ENCODE results near the gene GCA. TPM values are rescaled to one million over a fixed set of nuclear protein-coding genes. Genes with fewer than 3 reads are reported as not detected.

The GCA gene
- total and polyA plus RNA-seq, 2 of the 8 experiments (the other 6 are each of a cell fraction or from before 2014, with no cell fraction given): 37.4 to 42.0 TPM

GRCh38 chr2:162403884-162404283 lies 60.0 kb downstream of the GCA start (continued):
- TF ChIP-seq CHD7 (IDR thresholded peaks at IDR 0.05; ENCODE audit: insufficient replicate concordance, low read length) (no peak), SIRT6 (IDR thresholded peaks at IDR 0.05; ENCODE audit: low read length) (no peak), SAP30 (IDR thresholded peaks at IDR 0.05; ENCODE audit: insufficient read depth, insufficient replicate concordance, low read length) (no peak), SUZ12 (IDR thresholded peaks at IDR 0.05; ENCODE audit: low read length) (no peak), KDM1A (IDR thresholded peaks at IDR 0.05; ENCODE audit: borderline replicate concordance, low read length) (no peak), RAD21 (IDR thresholded peaks at IDR 0.05 in 1 of 2, conservative IDR thresholded peaks at IDR 0.05 in 1 of 2; ENCODE audit: low read depth in 2 of 2, low read length in 2 of 2) (no peak), MAX (IDR thresholded peaks at IDR 0.05) (no peak), USF2 (IDR thresholded peaks at IDR 0.05; ENCODE audit: low read length) (no peak), GTF2F1 (IDR thresholded peaks at IDR 0.05; ENCODE audit: borderline replicate concordance, low read depth, low read length) (no peak), POU5F1 (IDR thresholded peaks at IDR 0.05; ENCODE audit: low read depth, low read length) (no peak)

Data from H1 (cell line).